Muscle layer of duodenum (tissue), 2 donors: ENCODE data around the gene KRTAP5-1.

Experiments used
- H3K27ac ChIP-seq: one replicate; pipeline ENCODE4 v1.7.0; 2013; ENCODE audit warnings: mild to moderate bottlenecking, low read length
- H3K27me3 ChIP-seq: one replicate; pipeline ENCODE4 v1.7.0; 2013; ENCODE audit warnings: low read depth, mild to moderate bottlenecking, control low read depth, low read length
- H3K36me3 ChIP-seq, 2 donors: one replicate each; pipeline ENCODE4 v1.7.0; 2013; ENCODE audit warnings: low read length in 2 of 2, control low read depth in 1 of 2, mild to moderate bottlenecking in 1 of 2; ENCODE audit not compliant: insufficient read depth in 2 of 2, control insufficient read depth in 1 of 2
- H3K4me1 ChIP-seq, 2 donors: one replicate each; pipeline ENCODE4 v1.7.0; 2013; ENCODE audit warnings: low read length in 2 of 2, mild to moderate bottlenecking in 2 of 2, control low read depth in 1 of 2, moderate library complexity in 1 of 2; ENCODE audit not compliant: insufficient read depth in 2 of 2, control insufficient read depth in 1 of 2
- H3K4me3 ChIP-seq, 2 donors: one replicate each; pipeline ENCODE4 v1.7.0; 2013; ENCODE audit warnings: low read length in 2 of 2, low read depth in 1 of 2, mild to moderate bottlenecking in 1 of 2
- H3K9me3 ChIP-seq, 2 donors: one replicate each; pipeline ENCODE4 v1.7.0; 2013; ENCODE audit warnings: low read length in 2 of 2, control low read depth in 1 of 2, mild to moderate bottlenecking in 1 of 2; ENCODE audit not compliant: control insufficient read depth in 1 of 2
- donor health status: healthy.

Gene KRTAP5-1

GRCh38 chr11:1547467-1548098 lies 37.5 kb downstream of the KRTAP5-1 start:
- peak overlapping the region in 1 of 2 donors; percentile 58 for H3K4me3 ChIP-seq
- H3K27ac ChIP-seq: no peak overlapping the region
- no peaks in the 10 kb centered on the region for H3K9me3 ChIP-seq
- H3K36me3 ChIP-seq: no peaks in the 10 kb centered on the region
- H3K4me1 ChIP-seq: peaks cover 0 to 28% of the 10 kb centered on the region in 2 donors
- H3K27me3 ChIP-seq: peaks cover 5% of the 10 kb centered on the region

- no peak overlapping the region for H3K27ac ChIP-seq
- peak overlapping the region in 1 of 2 donors; percentile 58 for H3K4me3 ChIP-seq
- peaks cover 0 to 25% of the 10 kb centered on the region in 2 donors for H3K4me1 ChIP-seq
- H3K9me3 ChIP-seq: no peaks in the 10 kb centered on the region
- no peaks in the 10 kb centered on the region for H3K36me3 ChIP-seq
- peaks cover 5% of the 10 kb centered on the region for H3K27me3 ChIP-seq
Measured at GRCh38 chr11:1546536-1547466, 38.3 kb downstream of the KRTAP5-1 start.

GRCh38 chr11:1546077-1546535 lies 39.0 kb downstream of the KRTAP5-1 start:
- Histone ChIP-seq H3K4me1 (peaks cover 0 to 25% of the 10 kb centered on the region in 2 donors), H3K9me3 (no peaks in the 10 kb centered on the region), H3K4me3 (no peak overlapping the region), H3K36me3 (no peaks in the 10 kb centered on the region), H3K27ac (no peak overlapping the region), H3K27me3 (peaks cover 5% of the 10 kb centered on the region)

- Histone ChIP-seq H3K9me3 (no peaks in the 10 kb centered on the region), H3K36me3 (no peaks in the 10 kb centered on the region), H3K4me1 (peaks cover 0 to 25% of the 10 kb centered on the region in 2 donors), H3K27ac (no peak overlapping the region), H3K27me3 (peaks cover 5% of the 10 kb centered on the region), H3K4me3 (no peak overlapping the region)
Measured at GRCh38 chr11:1545432-1545831, 39.7 kb downstream of the KRTAP5-1 start.

GRCh38 chr11:1544536-1544935 lies 40.5 kb downstream of the KRTAP5-1 start:
- peaks cover 5% of the 10 kb centered on the region for H3K27me3 ChIP-seq
- H3K4me1 ChIP-seq: peaks cover 0 to 25% of the 10 kb centered on the region in 2 donors
- H3K27ac ChIP-seq: no peak overlapping the region
- no peak overlapping the region for H3K4me3 ChIP-seq
- no peaks in the 10 kb centered on the region for H3K9me3 ChIP-seq
- no peaks in the 10 kb centered on the region for H3K36me3 ChIP-seq

GRCh38 chr11:1543606-1544263 lies 41.3 kb downstream of the KRTAP5-1 start:
- Histone ChIP-seq H3K4me3 (no peak overlapping the region), H3K27me3 (peaks cover 5% of the 10 kb centered on the region), H3K4me1 (peaks cover 0 to 24% of the 10 kb centered on the region in 2 donors), H3K9me3 (no peaks in the 10 kb centered on the region), H3K27ac (no peak overlapping the region), H3K36me3 (no peaks in the 10 kb centered on the region)

- Histone ChIP-seq H3K27me3 (peaks cover under 1% of the 10 kb centered on the region), H3K4me3 (no peak overlapping the region), H3K9me3 (no peaks in the 10 kb centered on the region), H3K4me1 (peaks cover 0 to 13% of the 10 kb centered on the region in 2 donors), H3K36me3 (no peaks in the 10 kb centered on the region), H3K27ac (no peak overlapping the region)
Measured at GRCh38 chr11:1542267-1542666, 42.8 kb downstream of the KRTAP5-1 start.

GRCh38 chr11:1541474-1542204 lies 43.4 kb downstream of the KRTAP5-1 start:
- H3K4me1 ChIP-seq: peaks cover 0 to 7% of the 10 kb centered on the region in 2 donors
- H3K9me3 ChIP-seq: no peaks in the 10 kb centered on the region
- no peak overlapping the region for H3K27ac ChIP-seq
- H3K27me3 ChIP-seq: no peaks in the 10 kb centered on the region
- H3K4me3 ChIP-seq: no peak overlapping the region
- H3K36me3 ChIP-seq: no peaks in the 10 kb centered on the region

GRCh38 chr11:1540074-1540473 lies 45.0 kb downstream of the KRTAP5-1 start:
- Histone ChIP-seq H3K36me3 (peaks cover 0 to 6% of the 10 kb centered on the region in 2 donors), H3K4me1 (peaks cover 0 to 4% of the 10 kb centered on the region in 2 donors), H3K27ac (no peak overlapping the region), H3K4me3 (no peak overlapping the region), H3K9me3 (no peaks in the 10 kb centered on the region), H3K27me3 (no peaks in the 10 kb centered on the region)

- Histone ChIP-seq H3K36me3 (peaks cover 6 to 7% of the 10 kb centered on the region in 2 donors), H3K27ac (no peak overlapping the region), H3K27me3 (no peaks in the 10 kb centered on the region), H3K9me3 (no peaks in the 10 kb centered on the region), H3K4me3 (no peak overlapping the region), H3K4me1 (peaks cover 0 to 22% of the 10 kb centered on the region in 2 donors)
Measured at GRCh38 chr11:1538153-1538552, 46.9 kb downstream of the KRTAP5-1 start.
